Stimulated activated CD4-positive, alpha-beta T cell treated with anti-CD3 and anti-CD28 coated beads, Interleukin-2, amount 100 ng/mL, for 4 hours (primary cell): Measurements from ENCODE around the gene TCF23.
A peak's percentile ranks its signal among the peaks of the same experiment; 100 is the strongest.
"Not testable (repeated sequence)": the region's sequence is repeated elsewhere in the genome, so short reads cannot be mapped to it uniquely, and the experiment has no call there.

Experiments
- DNase-seq: peaks from one replicate; pipeline ENCODE4 v3.0.0-alpha.2; 2020; ENCODE audit warnings: low read depth

TCF23 gene

GRCh38 chr2:27148801-27149439 lies at the start of gene TCF23:
Gene TCF23, plus strand, starts transcription at chr2:27149004. Its CDS starts 130 bp downstream, at chr2:27149134.
- DNase-seq, result no peak

- no peak for DNase-seq
Observed at GRCh38 chr2:27099334-27099955, 49.4 kb upstream of the TCF23 start.

GRCh38 chr2:27100036-27100435 lies 48.8 kb upstream of the TCF23 start:
- no peak for DNase-seq

GRCh38 chr2:27102329-27102728 lies 46.5 kb upstream of the TCF23 start:
- no peak for DNase-seq

- DNase-seq, result no peak
Observed at GRCh38 chr2:27105981-27106380, 42.8 kb upstream of the TCF23 start.

GRCh38 chr2:27108221-27108620 lies 40.6 kb upstream of the TCF23 start:
- no peak for DNase-seq

- DNase-seq, result no peak
Observed at GRCh38 chr2:27109083-27109482, 39.7 kb upstream of the TCF23 start.

GRCh38 chr2:27110603-27111352 lies 38.0 kb upstream of the TCF23 start:
- DNase-seq, result not testable (repeated sequence)

GRCh38 chr2:27111392-27112078 lies 37.3 kb upstream of the TCF23 start:
- DNase-seq, result not testable (repeated sequence)

GRCh38 chr2:27115519-27115918 lies 33.3 kb upstream of the TCF23 start:
- DNase-seq, result no peak

- no peak for DNase-seq
Observed at GRCh38 chr2:27117995-27118524, 30.7 kb upstream of the TCF23 start.

- DNase-seq, result peak; percentile 23
Observed at GRCh38 chr2:27118525-27119329, 30.1 kb upstream of the TCF23 start, which contains the start of gene CGREF1. Gene CGREF1, minus strand, starts transcription at chr2:27119128. Its CDS starts 14,762 bp downstream, at chr2:27104366.

GRCh38 chr2:27119330-27119670 lies 29.5 kb upstream of the TCF23 start:
- DNase-seq, result not testable (repeated sequence)

- DNase-seq, result no peak
Observed at GRCh38 chr2:27121906-27122305, 26.9 kb upstream of the TCF23 start.

- DNase-seq, result no peak
Observed at GRCh38 chr2:27122791-27123190, 26.0 kb upstream of the TCF23 start.

- peak; percentile 48 for DNase-seq
Observed at GRCh38 chr2:27123302-27124150, 25.3 kb upstream of the TCF23 start, which contains the start of gene ABHD1. Gene ABHD1, plus strand, starts transcription at chr2:27123815. Its CDS starts 134 bp downstream, at chr2:27123949.

- DNase-seq, result no peak
Observed at GRCh38 chr2:27125104-27125503, 23.7 kb upstream of the TCF23 start.

GRCh38 chr2:27126252-27126710 lies 22.5 kb upstream of the TCF23 start:
- no peak for DNase-seq

- DNase-seq, result no peak
Observed at GRCh38 chr2:27127883-27128667, 20.7 kb upstream of the TCF23 start.
